Right lobe of liver (tissue), 6 donors: Measurements from ENCODE around the gene CRHBP. TPM values are rescaled to one million over a fixed set of nuclear protein-coding genes. Genes with fewer than 3 reads are reported as not detected.
"Not testable (repeated sequence)": the region's sequence is repeated elsewhere in the genome, so short reads cannot be mapped to it uniquely, and the experiment has no call there.

Source experiments
- ATAC-seq, 4 donors: fragments of 200-7000 bp; cut with Tn5 transposase; one replicate each; pipeline ENCODE4 v1.9.1; 2020; ENCODE audit warnings: mild to moderate bottlenecking in 4 of 4, moderate library complexity in 4 of 4
- DNase-seq, 3 donors: peaks; one replicate each; pipeline ENCODE4 v3.0.0-alpha.2; 2020
- H3K27ac ChIP-seq, 3 donors: fragments of 200-600 bp; one replicate each; pipeline ENCODE4 v1.8.0; 2022
- H3K27me3 ChIP-seq, 2 donors: fragments of 200-600 bp; one replicate each; pipeline ENCODE4 v1.8.0; 2022
- H3K36me3 ChIP-seq, 4 donors: fragments of 200-600 bp; sonication (generic) in 1 of 4; one replicate each; pipeline versions ENCODE4 v1.5.1 to v1.8.0; 2017 to 2022; ENCODE audit warnings: control low read depth in 1 of 4
- H3K4me1 ChIP-seq, 4 donors: fragments of 200-600 bp; sonication (generic) in 1 of 4; one replicate each; pipeline versions ENCODE4 v1.5.1 to v1.8.0; 2017 to 2022; ENCODE audit warnings: control low read depth in 1 of 4
- H3K4me3 ChIP-seq, 3 donors: fragments of 200-600 bp; one replicate each; pipeline ENCODE4 v1.8.0; 2022
- H3K9me3 ChIP-seq, 4 donors: fragments of 200-600 bp; sonication (generic) in 1 of 4; one replicate each; pipeline versions ENCODE4 v1.5.1 to v1.8.0; 2017 to 2022; ENCODE audit warnings: control low read depth in 1 of 4
- CTCF ChIP-seq, 4 donors: fragments of 200-600 bp in 3 of 4; fragments of 450-650 bp in 1 of 4; IDR thresholded peaks; one replicate each; pipeline versions ENCODE4 v1.5.1 to v1.8.0; 2016 to 2022; ENCODE audit warnings: antibody characterized with exemption in 4 of 4, mild to moderate bottlenecking in 2 of 4
- POLR2A ChIP-seq: fragments of 450-650 bp; IDR thresholded peaks from one replicate; pipeline ENCODE4 v1.6.1; 2017; ENCODE audit warnings: antibody characterized with exemption, mild to moderate bottlenecking
- WGBS: methylation state at CpG from one replicate; pipeline ENCODE4 v1.1.6; 2018; ENCODE audit warnings: low coverage, low lambda C conversion rate; ENCODE audit not compliant: insufficient coverage; ENCODE audit errors: missing lambda C conversion rate; 5-methylcytosine and 5-hydroxymethylcytosine counted together
- intact Hi-C, 2 donors: fragments of 100-400 bp; cut with DNase I; formaldehyde crosslinking; loops; one replicate each; pipeline versions ENCODE4 v1.11.2 to v1.14.1; 2022
- total RNA-seq, 6 experiments: library from RNA; depleted of rRNA in 2 of 6; stranded (reverse); fragments of >200 nt in 2 of 6; fragmentation: NEBNext Ultra II Directional in 3 of 6; extraction: Animal tissue kit (Norgen Biotek cat#: 25700) in 3 of 6; gene quantifications; one replicate each; pipeline versions ENCODE4 v1.1.0 to v1.2.4, GENCODE V29; 2016 to 2023
- donor health status: DM: no; HTN: yes; CAD: no.
- donor health status: DM: no; HTN: no; CAD: no.
- donor health status: DM: no; HTN: no; CAD: no.
- donor health status: DM: no; HTN: yes; CAD: no.
- donor health status: DM: no; HTN: yes; CAD: no.

Gene CRHBP
- total RNA-seq, 6 experiments from 2014 or later, result 19.2 to 130 (median 40.6) TPM

- no peaks in the 10 kb centered on the region for H3K4me1 ChIP-seq
- DNase-seq, result no peak
- no peak for TF ChIP-seq CTCF (IDR thresholded peaks at IDR 0.05)
- TF ChIP-seq POLR2A, result no peak
- WGBS, result 52% methylated on average over 4 of the region's 5 CpGs
- H3K4me3 ChIP-seq, result no peak overlapping the region
- no peaks in the 10 kb centered on the region for H3K9me3 ChIP-seq
- H3K27ac ChIP-seq, result no peak overlapping the region
- intact Hi-C loops, result no loop called here
- H3K27me3 ChIP-seq, result no peaks in the 10 kb centered on the region
- ATAC-seq, result no peak
- no peaks in the 10 kb centered on the region for H3K36me3 ChIP-seq
Observed at GRCh38 chr5:76944638-76945037, 8.2 kb upstream of the CRHBP start.

GRCh38 chr5:76945238-76945637, 7.6 kb upstream of the CRHBP start:
- H3K27me3 ChIP-seq, intact Hi-C loops, H3K9me3 ChIP-seq, H3K4me1 ChIP-seq, DNase-seq, H3K36me3 ChIP-seq, ATAC-seq, H3K4me3 ChIP-seq, H3K27ac ChIP-seq: not testable (repeated sequence)
- 46% methylated on average over 4 of the region's 9 CpGs for WGBS

- no peaks in the 10 kb centered on the region for H3K36me3 ChIP-seq
- intact Hi-C loops, result no loop called here
- no peaks in the 10 kb centered on the region for H3K4me1 ChIP-seq
- no peak for TF ChIP-seq POLR2A
- TF ChIP-seq CTCF (IDR thresholded peaks at IDR 0.05), result no peak
- ATAC-seq (no peak), DNase-seq (no peak)
- H3K27ac ChIP-seq, result peak overlapping the region in 1 of 3 donors; percentile 4
- no peaks in the 10 kb centered on the region for H3K27me3 ChIP-seq
- WGBS, result 58% methylated on average over 2 of the region's 2 CpGs
- H3K4me3 ChIP-seq, result no peak overlapping the region
- H3K9me3 ChIP-seq, result no peaks in the 10 kb centered on the region
Observed at GRCh38 chr5:76946090-76946489, 6.8 kb upstream of the CRHBP start.

GRCh38 chr5:76947082-76947503, 5.8 kb upstream of the CRHBP start:
- DNase-seq, result no peak
- 22% methylated on average over 4 of the region's 4 CpGs for WGBS
- no peak for TF ChIP-seq POLR2A
- TF ChIP-seq CTCF (IDR thresholded peaks at IDR 0.05), result no peak

GRCh38 chr5:76953551-76954382, 922 bp downstream of the CRHBP start:
- intact Hi-C loops, result no loop called here
- peak; percentile 39 to 58 (median 50) for ATAC-seq
- Histone ChIP-seq H3K36me3 (no peaks in the 10 kb centered on the region), H3K9me3 (no peaks in the 10 kb centered on the region), H3K27ac (peak overlapping the region; percentile 31 to 69 (median 37)), H3K4me3 (peak overlapping the region; percentile 35 to 51 (median 41)), H3K4me1 (peaks cover 0 to 13% (median 2%) of the 10 kb centered on the region in 4 donors), H3K27me3 (peaks cover 0 to 14% of the 10 kb centered on the region in 2 donors)
- WGBS, result 4% methylated on average over 9 of the region's 81 CpGs
- TF ChIP-seq CTCF (IDR thresholded peaks at IDR 0.05) (no peak), POLR2A (no peak)
- DNase-seq, result peak in 1 of 3 donors; percentile 27

More at GRCh38 chr5:76947082-76947503, 5.8 kb upstream of the CRHBP start:
- Histone ChIP-seq H3K4me1 (no peaks in the 10 kb centered on the region), H3K27me3 (no peaks in the 10 kb centered on the region), H3K36me3 (no peaks in the 10 kb centered on the region), H3K27ac (no peak overlapping the region), H3K4me3 (no peak overlapping the region), H3K9me3 (no peaks in the 10 kb centered on the region)
- peak; percentile 65 to 82 (median 76) for ATAC-seq
- intact Hi-C loops, result no loop called here
